ENCODE data around the gene CDC42EP5.
"Not testable (repeated sequence)": the region's sequence is repeated elsewhere in the genome, so short reads cannot be mapped to it uniquely, and the experiment has no call there.

The CDC42EP5 gene

GRCh38 chr19:54473071-54473891 is at the start of gene CDC42EP5:
Gene CDC42EP5, minus strand, starts transcription at chr19:54473296. Its CDS starts 7,749 bp downstream, at chr19:54465547.
- no peak for DNase-seq

GRCh38 chr19:54521860-54522513 is 48.9 kb upstream of the CDC42EP5 start:
- DNase-seq, result no peak

- no peak for DNase-seq
Observed at GRCh38 chr19:54521022-54521859, 48.1 kb upstream of the CDC42EP5 start.

GRCh38 chr19:54518844-54519243 is 45.7 kb upstream of the CDC42EP5 start:
- no peak for DNase-seq

- no peak for DNase-seq
Observed at GRCh38 chr19:54517483-54517882, 44.4 kb upstream of the CDC42EP5 start.

- no peak for DNase-seq
Observed at GRCh38 chr19:54515156-54515555, 42.1 kb upstream of the CDC42EP5 start.

- not testable (repeated sequence) for DNase-seq
Observed at GRCh38 chr19:54509200-54509940, 36.3 kb upstream of the CDC42EP5 start.

- DNase-seq, result not testable (repeated sequence)
Observed at GRCh38 chr19:54508487-54508886, 35.4 kb upstream of the CDC42EP5 start.

GRCh38 chr19:54507824-54508223 is 34.7 kb upstream of the CDC42EP5 start:
- no peak for DNase-seq

GRCh38 chr19:54507038-54507717 is 34.1 kb upstream of the CDC42EP5 start:
- DNase-seq, result not testable (repeated sequence)

- DNase-seq, result no peak
Observed at GRCh38 chr19:54506079-54506478, 33.0 kb upstream of the CDC42EP5 start.

GRCh38 chr19:54505542-54505941 is 32.4 kb upstream of the CDC42EP5 start:
- not testable (repeated sequence) for DNase-seq

GRCh38 chr19:54502518-54503048 is 29.5 kb upstream of the CDC42EP5 start, which contains the start of gene LAIR2:
Gene LAIR2, plus strand, starts transcription at chr19:54502831. Its CDS starts 88 bp downstream, at chr19:54502919.
- no peak for DNase-seq

- not testable (repeated sequence) for DNase-seq
Observed at GRCh38 chr19:54498451-54498772, 25.3 kb upstream of the CDC42EP5 start.

- not testable (repeated sequence) for DNase-seq
Observed at GRCh38 chr19:54497747-54498450, 24.8 kb upstream of the CDC42EP5 start.

GRCh38 chr19:54495284-54495683 is 22.2 kb upstream of the CDC42EP5 start:
- not testable (repeated sequence) for DNase-seq

- no peak for DNase-seq
Observed at GRCh38 chr19:54493967-54494585, 21.0 kb upstream of the CDC42EP5 start.

GRCh38 chr19:54493056-54493455 is 20.0 kb upstream of the CDC42EP5 start:
- not testable (repeated sequence) for DNase-seq

GRCh38 chr19:54492568-54492967 is 19.5 kb upstream of the CDC42EP5 start:
- no peak for DNase-seq

GRCh38 chr19:54489766-54490165 is 16.7 kb upstream of the CDC42EP5 start:
- no peak for DNase-seq
